GM19035 (cell line): ENCODE results near the gene CEP85L.
"Not testable (repeated sequence)": the region's sequence is repeated elsewhere in the genome, so short reads cannot be mapped to it uniquely, and the experiment has no call there.

ENCODE experiments used
- ATAC-seq: cut with Tn5 transposase; IDR thresholded peaks from one replicate; pipeline ENCODE4 v1.9.1; 2021; ENCODE audit not compliant: unreplicated experiment

CEP85L gene

GRCh38 chr6:118434147-118434546 lies 217.2 kb downstream of the CEP85L start:
- ATAC-seq: not testable (repeated sequence)

- not testable (repeated sequence) for ATAC-seq
Observed at GRCh38 chr6:118421312-118421711, 230.1 kb downstream of the CEP85L start.

GRCh38 chr6:118419448-118420394 lies 231.7 kb downstream of the CEP85L start:
- ATAC-seq: no peak
